Stomach (tissue), 9 donors: Measurements from ENCODE around the gene APBA1. TPM values are rescaled to one million over a fixed set of nuclear protein-coding genes. Genes with fewer than 3 reads are reported as not detected.
A peak's percentile ranks its signal among the peaks of the same experiment; 100 is the strongest.

Experiments
- DNase-seq, 2 donors: peaks; one replicate each; pipeline versions ENCODE4 v3.0.0 to v3.0.0-alpha.2; 2013 to 2019
- H3K27ac ChIP-seq, 5 donors: fragments of 200-600 bp in 4 of 5; sonication (generic) in 4 of 5; one replicate each; pipeline ENCODE4 v1.5.1; 2013 to 2019; ENCODE audit warnings: mild to moderate bottlenecking in 1 of 5, moderate library complexity in 1 of 5
- H3K27me3 ChIP-seq, 3 donors: fragments of 200-600 bp; sonication (generic); one replicate each; pipeline ENCODE4 v1.5.1; 2017 to 2019; ENCODE audit warnings: mixed run types in 1 of 3
- H3K36me3 ChIP-seq, 4 donors: fragments of 200-600 bp; sonication (generic); 1 replicate in 3 of 4; 2 replicates in 1 of 4; pipeline ENCODE4 v1.5.1; 2016 to 2019
- H3K4me1 ChIP-seq, 4 donors: fragments of 200-600 bp; sonication (generic); one replicate each; pipeline ENCODE4 v1.5.1; 2016 to 2019
- H3K4me3 ChIP-seq, 4 donors: fragments of 200-600 bp; sonication (generic) in 3 of 4; one replicate each; pipeline ENCODE4 v1.5.1; 2016 to 2019; ENCODE audit warnings: mild to moderate bottlenecking in 1 of 4
- H3K9me3 ChIP-seq, 4 donors: fragments of 200-600 bp; sonication (generic); one replicate each; pipeline ENCODE4 v1.5.1; 2016 to 2019
- CTCF ChIP-seq, 7 experiments: fragments of 450-650 bp in 4 of 7; fragments of 200-600 bp in 3 of 7; sonication (generic) in 3 of 7; IDR thresholded peaks; one replicate each; pipeline ENCODE4 v1.5.1; 2016 to 2019; ENCODE audit warnings: antibody characterized with exemption in 7 of 7, control low read depth in 2 of 7, mild to moderate bottlenecking in 1 of 7
- EP300 ChIP-seq: sonication (generic); formaldehyde crosslinking; IDR thresholded peaks from one replicate; pipeline ENCODE4 v1.6.1; 2017; ENCODE audit warnings: antibody characterized with exemption
- POLR2A ChIP-seq, 4 donors: fragments of 450-650 bp; IDR thresholded peaks; one replicate each; pipeline ENCODE4 v1.6.1; 2016; ENCODE audit warnings: antibody characterized with exemption in 4 of 4, control low read depth in 2 of 4, mild to moderate bottlenecking in 1 of 4, moderate library complexity in 1 of 4
- POLR2AphosphoS5 ChIP-seq, 3 donors: sonication (generic); formaldehyde crosslinking; IDR thresholded peaks; one replicate each; pipeline ENCODE4 v1.6.1; 2016; ENCODE audit warnings: antibody characterized with exemption in 3 of 3
- WGBS, 5 donors: extraction: QIAGEN DNeasy Blood & Tissue Kit in 3 of 5; methylation state at CpG; one replicate each; pipeline versions ENCODE4 v1.1.5 to v1.1.7; 2013 to 2018; 5-methylcytosine and 5-hydroxymethylcytosine counted together
- intact Hi-C: fragments of 100-400 bp; cut with DNase I; formaldehyde crosslinking; loops from one replicate; pipeline ENCODE4 v1.15.1; 2023; ENCODE audit warnings: low total_unique reads
- polyA plus RNA-seq, 3 donors: library from polyadenylated mRNA; stranded (reverse); fragments of 200-250 nt; gene quantifications; one replicate each; pipeline ENCODE4 v1.2.3, GENCODE V29; 2013
- total RNA-seq, 5 donors: library from RNA; depleted of rRNA; stranded (reverse); fragments of >200 nt; gene quantifications; one replicate each; pipeline versions ENCODE4 v1.1.0 to v1.2.3, GENCODE V29; 2014 to 2016
- donor health status: healthy with polysubstance abuse.
- donor health status: Bipolar disorder and iron deficiency.
- donor health status: healthy.

The APBA1 gene
- total and polyA plus RNA-seq, 8 donors, result 0.50 to 14.2 (median 3.2) TPM

DNA sequence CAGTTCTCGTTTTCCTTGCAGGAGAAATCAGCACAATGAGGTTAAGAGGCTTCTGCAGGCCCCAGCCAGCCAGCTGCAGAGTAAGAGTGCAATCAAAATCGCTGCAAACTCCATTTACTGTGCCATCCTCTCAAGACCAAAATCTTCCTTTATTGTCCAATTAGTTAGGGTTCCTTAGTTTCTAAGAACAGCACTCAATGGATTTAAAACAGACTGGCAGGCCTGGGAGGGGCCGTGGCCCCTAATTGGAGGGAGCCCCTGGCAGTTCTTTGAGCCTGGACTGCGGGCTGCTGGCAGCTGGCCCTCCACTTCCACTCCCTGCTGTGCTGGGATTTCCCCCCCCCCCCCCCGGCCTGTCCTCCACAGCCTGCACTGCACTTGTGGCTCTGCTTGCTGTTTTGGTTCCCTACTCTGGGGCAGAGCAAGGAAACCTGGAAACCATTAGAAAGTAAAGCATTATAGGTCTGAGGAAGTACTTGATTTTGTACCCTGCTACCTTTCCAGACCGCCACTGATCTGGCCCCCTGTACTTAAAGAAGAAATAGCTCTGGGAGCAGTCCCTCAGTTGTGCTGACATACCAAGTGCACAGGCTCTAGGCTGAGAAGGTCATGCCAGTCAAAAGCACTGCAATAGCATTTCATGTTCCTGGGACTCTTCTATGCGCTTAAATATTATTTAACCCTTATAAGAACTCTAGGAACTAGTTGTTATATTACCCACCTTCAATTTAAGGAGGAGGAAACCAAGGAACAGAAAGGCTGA lies 129.0 kb downstream of the APBA1 start:
- intact Hi-C loops, result no loop called here
- 21 to 42% (median 34%) methylated on average over 7 of the region's 7 CpGs for WGBS, 5 donors
- TF ChIP-seq EP300 (no peak), CTCF (IDR thresholded peaks at IDR 0.05) (no peak), POLR2A (IDR thresholded peaks at IDR 0.05) (no peak), POLR2AphosphoS5 (IDR thresholded peaks at IDR 0.05) (no peak)

DNA sequence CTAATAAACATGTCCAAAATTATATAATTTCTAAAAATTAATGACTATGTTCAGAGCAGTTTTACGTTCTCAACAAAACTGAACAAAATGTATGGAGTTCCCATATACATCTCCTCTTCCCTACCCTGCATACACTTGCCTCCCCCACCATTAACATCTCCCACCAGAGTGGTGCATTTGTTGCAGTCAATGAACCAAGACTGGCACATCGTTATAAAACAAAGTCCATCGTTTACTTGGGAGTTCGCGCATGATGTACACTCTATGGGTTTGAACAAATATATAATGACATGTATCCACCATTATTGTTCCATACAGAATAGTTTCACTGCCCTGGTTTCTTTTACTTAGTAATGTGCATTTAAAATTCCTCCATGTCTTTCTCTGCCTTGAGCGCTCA lies 130.1 kb downstream of the APBA1 start:
- 94 to 96% (median 95%) methylated on average over 6 of the region's 6 CpGs for WGBS, 5 donors
- Histone ChIP-seq H3K27ac (no peak overlapping the region), H3K27me3 (no peaks in the 10 kb centered on the region), H3K36me3 (no peaks in the 10 kb centered on the region), H3K4me3 (no peak overlapping the region), H3K9me3 (no peaks in the 10 kb centered on the region), H3K4me1 (peaks cover 0 to 7% (median 0%) of the 10 kb centered on the region in 4 donors)
- DNase-seq, result no peak
- intact Hi-C loops, result no loop called here
- TF ChIP-seq CTCF (IDR thresholded peaks at IDR 0.05), result no peak
- TF ChIP-seq POLR2A (IDR thresholded peaks at IDR 0.05), result no peak
- TF ChIP-seq EP300, result no peak
- no peak for TF ChIP-seq POLR2AphosphoS5 (IDR thresholded peaks at IDR 0.05)

More for the DNA sequence above, 129.0 kb downstream of the APBA1 start:
- Histone ChIP-seq H3K27me3 (no peaks in the 10 kb centered on the region), H3K4me3 (no peak overlapping the region), H3K9me3 (no peaks in the 10 kb centered on the region), H3K27ac (no peak overlapping the region), H3K4me1 (peaks cover 0 to 7% (median 0%) of the 10 kb centered on the region in 4 donors), H3K36me3 (no peaks in the 10 kb centered on the region)
- DNase-seq, result peak in 1 of 2 donors; percentile 55

- H3K9me3 ChIP-seq, result no peaks in the 10 kb centered on the region
- no peaks in the 10 kb centered on the region for H3K36me3 ChIP-seq
- H3K4me1 ChIP-seq, result no peaks in the 10 kb centered on the region
- TF ChIP-seq POLR2A (IDR thresholded peaks at IDR 0.05), result no peak
- TF ChIP-seq CTCF (IDR thresholded peaks at IDR 0.05), result no peak
- TF ChIP-seq POLR2AphosphoS5 (IDR thresholded peaks at IDR 0.05), result no peak
- no peak for TF ChIP-seq EP300
- H3K4me3 ChIP-seq, result no peak overlapping the region
- intact Hi-C loops, result no loop called here
- no peak overlapping the region for H3K27ac ChIP-seq
- WGBS, 5 donors, result 80 to 88% (median 85%) methylated on average over 1 of the region's 1 CpG
- H3K27me3 ChIP-seq, result no peaks in the 10 kb centered on the region
- DNase-seq, result no peak
Observed at GRCh38 chr9:69535911-69536310, 136.3 kb downstream of the APBA1 start.

- no peaks in the 10 kb centered on the region for H3K36me3 ChIP-seq
- TF ChIP-seq CTCF (IDR thresholded peaks at IDR 0.05) (no peak), POLR2A (IDR thresholded peaks at IDR 0.05) (no peak), EP300 (no peak), POLR2AphosphoS5 (IDR thresholded peaks at IDR 0.05) (no peak)
- DNase-seq, result no peak
- 68 to 91% (median 79%) methylated on average over 1 of the region's 1 CpG for WGBS, 5 donors
- intact Hi-C loops, result no loop called here
- no peak overlapping the region for H3K4me3 ChIP-seq
- no peak overlapping the region for H3K27ac ChIP-seq
- H3K27me3 ChIP-seq, result no peaks in the 10 kb centered on the region
- H3K4me1 ChIP-seq, result no peaks in the 10 kb centered on the region
- no peaks in the 10 kb centered on the region for H3K9me3 ChIP-seq
Observed at GRCh38 chr9:69535286-69535832, 136.8 kb downstream of the APBA1 start.
